Urothelium cell line (cell line): ENCODE measurements around the gene DGKD.

ENCODE experiments used
- DNase-seq: peaks from one replicate; pipeline ENCODE4 v3.0.0; 2011; ENCODE audit warnings: low spot score, mixed read lengths
- FAIRE-seq: peaks from 2 replicates; lab custom pipeline; 2011; peaks lifted over from hg19 to GRCh38; lab: Jason Lieb, UNC

DGKD gene

GRCh38 chr2:233490831-233491230 is 136.5 kb downstream of the DGKD start:
- no peak for FAIRE-seq
- no peak for DNase-seq

GRCh38 chr2:233491326-233491725 is 137.0 kb downstream of the DGKD start:
- FAIRE-seq = no peak
- DNase-seq = no peak

GRCh38 chr2:233492078-233492477 is 137.8 kb downstream of the DGKD start:
- no peak for FAIRE-seq
- no peak for DNase-seq

GRCh38 chr2:233492751-233493150 is 138.5 kb downstream of the DGKD start:
- DNase-seq = no peak
- no peak for FAIRE-seq

DNA sequence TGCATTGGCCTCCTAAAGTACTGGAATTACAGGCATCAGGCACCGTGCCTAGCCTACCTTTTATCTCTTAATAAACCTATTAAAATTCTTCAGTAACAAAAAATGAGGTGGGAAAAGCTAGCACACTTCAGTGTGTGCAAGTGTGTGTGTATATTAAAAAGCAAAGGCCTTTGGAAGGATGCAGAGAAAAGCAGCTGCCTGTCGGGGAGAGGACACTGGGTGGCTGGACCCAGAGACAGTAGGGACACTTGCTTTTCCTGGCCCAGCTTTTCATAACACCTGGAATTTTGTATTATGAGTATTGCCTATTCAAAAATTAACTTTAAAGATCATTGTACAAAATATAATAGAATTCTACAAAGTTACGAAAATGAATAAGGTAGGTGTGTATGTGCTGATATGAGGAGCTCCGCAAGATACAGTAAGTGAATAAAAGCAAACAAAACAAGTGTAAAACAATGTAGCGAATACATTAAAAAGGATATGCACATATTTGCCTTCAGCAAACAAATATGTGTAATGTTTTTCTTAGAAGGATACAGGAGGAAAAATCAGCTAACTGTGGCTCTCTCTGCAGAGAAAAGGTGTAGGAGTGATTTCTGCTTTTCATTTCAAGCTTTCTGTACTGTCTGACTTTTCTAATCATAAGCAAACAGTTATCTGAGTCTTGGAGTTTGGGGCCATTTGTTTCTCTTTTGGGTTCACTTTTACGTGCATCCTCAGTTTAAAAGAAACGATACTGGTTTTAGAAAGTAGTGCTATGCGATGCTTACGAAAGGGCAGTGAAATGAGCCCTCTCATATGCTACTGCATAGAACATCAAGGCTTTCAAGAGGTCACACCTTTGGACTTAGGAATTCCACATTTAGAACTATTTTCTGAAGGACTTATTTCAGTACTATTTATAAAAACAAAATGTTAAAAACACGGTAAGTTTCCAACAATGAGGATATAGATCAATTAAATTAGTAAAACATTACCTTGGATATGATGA is 141.5 kb downstream of the DGKD start:
- no peak for FAIRE-seq
- DNase-seq = no peak

GRCh38 chr2:233497692-233498091 is 143.4 kb downstream of the DGKD start:
- FAIRE-seq (no peak), DNase-seq (no peak)

- FAIRE-seq = no peak
- DNase-seq = no peak
These were observed 143.8 kb downstream of the DGKD start for GRCh38 chr2:233498126-233498525.

DNA sequence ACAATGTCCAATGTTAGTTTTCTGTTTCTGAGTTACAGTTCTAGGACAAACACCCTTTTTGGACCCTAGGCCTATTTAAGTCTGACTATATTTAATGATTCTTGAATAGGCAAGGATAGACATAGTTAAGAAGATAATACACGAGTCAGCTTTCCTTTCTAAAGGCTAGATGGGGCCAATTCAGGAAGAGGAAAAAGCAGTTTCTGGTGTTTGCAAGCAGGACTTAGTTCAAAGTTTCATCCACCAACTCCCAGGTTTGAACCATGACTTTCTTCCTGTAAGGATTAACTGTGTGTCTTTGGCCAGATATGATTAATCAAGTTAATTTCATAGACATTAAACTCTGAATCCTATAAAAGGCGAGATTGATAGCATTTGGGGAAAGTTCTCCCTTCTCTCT is 145.6 kb downstream of the DGKD start:
- DNase-seq = no peak
- no peak for FAIRE-seq

GRCh38 chr2:233501198-233502076 is 147.1 kb downstream of the DGKD start:
- DNase-seq (no peak), FAIRE-seq (no peak)

DNA sequence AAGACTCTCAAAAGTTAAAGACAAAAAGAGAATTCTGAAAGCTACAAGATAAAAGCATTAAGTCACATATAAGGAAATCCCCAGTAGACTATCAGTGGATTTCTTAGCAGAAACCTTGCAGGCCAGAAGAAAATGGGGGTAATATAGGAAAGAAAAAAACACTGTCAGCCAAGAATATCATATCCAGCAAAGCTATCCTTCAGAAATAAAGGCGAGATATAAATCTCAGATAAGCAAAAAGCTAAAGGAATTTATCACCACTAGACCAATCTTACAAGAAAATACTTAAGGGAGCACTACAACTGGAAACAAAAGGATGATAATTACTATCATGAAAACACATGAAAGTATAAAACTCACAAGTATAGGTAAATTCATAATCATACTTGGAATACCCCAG is 149.2 kb downstream of the DGKD start:
- DNase-seq = no peak
- FAIRE-seq = no peak

GRCh38 chr2:233503947-233504637 is 149.8 kb downstream of the DGKD start:
- no peak for DNase-seq
- no peak for FAIRE-seq

- FAIRE-seq (no peak), DNase-seq (no peak)
These were observed 159.8 kb downstream of the DGKD start for GRCh38 chr2:233513953-233514655.

- no peak for FAIRE-seq
- DNase-seq = no peak
These were observed 165.7 kb downstream of the DGKD start for GRCh38 chr2:233519787-233520611.
